ENCODE data around the gene EHD4.

DNA sequence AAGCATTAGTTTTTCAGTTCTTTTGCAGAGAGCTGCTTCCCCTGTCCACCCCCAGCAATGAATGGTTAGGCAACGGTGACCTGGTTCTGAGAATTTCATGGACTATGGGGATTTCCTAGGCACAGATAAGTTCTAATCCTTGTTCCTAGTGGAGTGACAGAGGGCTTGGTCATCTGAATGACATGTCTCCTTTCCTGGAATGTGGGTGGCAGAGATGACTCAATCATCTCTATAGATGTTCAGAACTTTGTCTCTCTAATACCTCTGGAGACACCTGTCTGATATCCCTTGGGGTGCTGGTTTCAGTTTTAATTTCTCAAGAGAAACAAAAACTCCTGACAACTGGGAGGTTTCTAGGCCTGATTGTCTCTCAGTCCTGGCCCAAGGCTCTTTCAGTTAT is 38.1 kb upstream of the EHD4 start:
- TF ChIP-seq, protein P1, sequence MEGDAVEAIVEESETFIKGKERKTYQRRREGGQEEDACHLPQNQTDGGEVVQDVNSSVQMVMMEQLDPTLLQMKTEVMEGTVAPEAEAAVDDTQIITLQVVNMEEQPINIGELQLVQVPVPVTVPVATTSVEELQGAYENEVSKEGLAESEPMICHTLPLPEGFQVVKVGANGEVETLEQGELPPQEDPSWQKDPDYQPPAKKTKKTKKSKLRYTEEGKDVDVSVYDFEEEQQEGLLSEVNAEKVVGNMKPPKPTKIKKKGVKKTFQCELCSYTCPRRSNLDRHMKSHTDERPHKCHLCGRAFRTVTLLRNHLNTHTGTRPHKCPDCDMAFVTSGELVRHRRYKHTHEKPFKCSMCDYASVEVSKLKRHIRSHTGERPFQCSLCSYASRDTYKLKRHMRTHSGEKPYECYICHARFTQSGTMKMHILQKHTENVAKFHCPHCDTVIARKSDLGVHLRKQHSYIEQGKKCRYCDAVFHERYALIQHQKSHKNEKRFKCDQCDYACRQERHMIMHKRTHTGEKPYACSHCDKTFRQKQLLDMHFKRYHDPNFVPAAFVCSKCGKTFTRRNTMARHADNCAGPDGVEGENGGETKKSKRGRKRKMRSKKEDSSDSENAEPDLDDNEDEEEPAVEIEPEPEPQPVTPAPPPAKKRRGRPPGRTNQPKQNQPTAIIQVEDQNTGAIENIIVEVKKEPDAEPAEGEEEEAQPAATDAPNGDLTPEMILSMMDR (IDR thresholded peaks at IDR 0.05) = no peak
- TF ChIP-seq POLR2A (IDR thresholded peaks at IDR 0.05) (no peak), POLR2AphosphoS5 (IDR thresholded peaks at IDR 0.05; ENCODE audit: insufficient read depth in 1 of 2, low read depth in 1 of 2) (peak in 1 of 2 donors; percentile 44)

Measured in vagina (tissue), 2 donors.